Endodermal cell (in vitro differentiated cells): ENCODE data around the gene PTPRN2. TPM values are rescaled to one million over a fixed set of nuclear protein-coding genes. Genes with fewer than 3 reads are reported as not detected.

Source experiments
- DNase-seq: peaks from one replicate; pipeline ENCODE4 v3.0.0-alpha.2; 2017
- H3K27ac ChIP-seq: 2 replicates; pipeline ENCODE4 v1.5.1; 2013; ENCODE audit warnings: mild to moderate bottlenecking, low read depth, low read length, moderate library complexity
- H3K27me3 ChIP-seq: 2 replicates; pipeline ENCODE4 v1.6.1; 2013; ENCODE audit warnings: mild to moderate bottlenecking, low read length, moderate library complexity; ENCODE audit not compliant: insufficient read depth, control insufficient read depth, poor library complexity, severe bottlenecking
- H3K36me3 ChIP-seq: 2 replicates; pipeline ENCODE4 v1.7.0; 2013; ENCODE audit warnings: mild to moderate bottlenecking, low read length, moderate library complexity; ENCODE audit not compliant: control insufficient read depth, insufficient read depth
- H3K4me1 ChIP-seq: one replicate; pipeline ENCODE4 v1.7.0; 2013; ENCODE audit warnings: low read length; ENCODE audit not compliant: control insufficient read depth, insufficient read depth
- H3K4me3 ChIP-seq: 2 replicates; pipeline ENCODE4 v1.5.1; 2013; ENCODE audit warnings: mild to moderate bottlenecking, low read length, moderate library complexity
- H3K9ac ChIP-seq: 2 replicates; pipeline ENCODE4 v1.6.1; 2013; ENCODE audit warnings: mild to moderate bottlenecking, low read length, moderate library complexity; ENCODE audit not compliant: poor library complexity, severe bottlenecking; ENCODE audit errors: extremely low read depth
- H3K9me3 ChIP-seq: 2 replicates; pipeline ENCODE4 v1.6.1; 2013; ENCODE audit warnings: mild to moderate bottlenecking, low read length, moderate library complexity; ENCODE audit not compliant: control insufficient read depth
- H3K27ac Mint-ChIP-seq: 2 replicates; pipeline ENCODE4 v1.8.0; 2020; ENCODE audit warnings: mixed read lengths
- H3K27me3 Mint-ChIP-seq: 2 replicates; pipeline ENCODE4 v1.8.0; 2021; ENCODE audit warnings: mild to moderate bottlenecking, mixed read lengths; ENCODE audit not compliant: insufficient read depth
- H3K36me3 Mint-ChIP-seq: 2 replicates; pipeline ENCODE4 v1.8.0; 2020; ENCODE audit warnings: low read depth, mixed read lengths
- H3K4me1 Mint-ChIP-seq: 2 replicates; pipeline ENCODE4 v1.8.0; 2020; ENCODE audit warnings: mixed read lengths
- H3K4me3 Mint-ChIP-seq: 2 replicates; pipeline ENCODE4 v1.8.0; 2020; ENCODE audit warnings: mild to moderate bottlenecking, moderate library complexity, mixed read lengths
- H3K9me3 Mint-ChIP-seq: 2 replicates; pipeline ENCODE4 v1.8.0; 2020; ENCODE audit warnings: mild to moderate bottlenecking, mixed read lengths
- WGBS, 2 experiments: methylation state at CpG; one replicate each; pipeline versions ENCODE4 v1.1.5 to v1.1.7; 2013; ENCODE audit warnings: missing lambda C conversion rate in 2 of 2, mixed read lengths in 1 of 2; ENCODE audit not compliant: insufficient coverage in 1 of 2, insufficient read length in 1 of 2; 5-methylcytosine and 5-hydroxymethylcytosine counted together
- total RNA-seq, 2 donors: library from RNA; stranded (reverse); fragmentation: NEBNext Ultra II Directional in 1 of 2; extraction: Animal tissue kit (Norgen Biotek cat#: 25700) in 1 of 2; gene quantifications; 2 replicates in 1 of 2; 3 replicates in 1 of 2; pipeline ENCODE4 v1.2.1, GENCODE V29; 2021
- TF ChIP-seq, protein P1 (sequence below): fragments of 200-600 bp; sonication (generic); conservative IDR thresholded peaks from 2 replicates; pipeline ENCODE4 v1.5.0; 2021; ENCODE audit warnings: antibody characterized with exemption, mild to moderate bottlenecking

PTPRN2 gene
- total RNA-seq, 2 donors from 2014 or later, result 0.69 to 1.2 TPM

DNA sequence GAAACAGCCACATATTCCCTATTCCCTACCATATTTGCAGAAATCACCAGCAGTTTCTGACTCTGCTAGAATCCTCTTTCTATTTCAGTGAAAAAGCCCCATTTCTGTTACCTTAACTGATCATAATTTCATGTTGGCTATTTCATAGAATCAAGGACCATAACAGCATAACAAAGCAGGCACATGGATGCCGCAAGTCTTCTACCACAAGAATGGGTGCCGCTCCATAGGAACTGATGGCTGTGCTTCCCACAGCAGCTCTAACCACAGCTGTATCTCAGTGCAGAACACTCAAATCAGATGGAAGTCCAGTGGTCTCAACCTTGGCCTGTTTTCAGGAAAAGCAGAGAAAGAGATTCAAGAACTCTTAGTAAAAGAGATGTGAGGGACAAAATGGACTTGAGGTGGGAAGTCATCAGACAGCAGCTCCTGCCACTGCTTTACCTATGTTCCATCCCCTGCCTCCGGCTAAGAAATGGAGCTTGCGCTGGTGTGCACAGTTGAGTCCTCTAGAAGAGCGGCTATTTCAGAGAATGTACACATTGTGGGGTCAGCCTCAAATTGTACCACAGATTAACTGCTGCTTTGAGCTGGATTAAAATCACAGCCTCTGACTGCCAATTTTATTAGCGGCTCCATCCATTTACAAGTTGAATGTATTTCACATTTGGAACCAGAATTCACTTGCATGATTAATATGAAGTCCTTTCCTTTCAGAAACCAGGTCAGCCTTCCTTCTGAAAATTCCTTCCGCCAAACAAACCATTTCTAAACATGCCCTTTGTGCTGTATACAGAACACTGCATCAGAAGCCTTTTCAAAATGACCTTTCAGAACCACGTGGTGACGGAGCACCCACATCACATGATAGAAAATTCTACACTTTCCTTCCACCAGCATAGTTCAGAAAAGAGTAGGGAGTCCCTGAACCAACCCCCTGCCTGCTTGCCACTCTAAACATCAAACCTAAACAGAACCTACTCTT is 7.7 kb downstream of the PTPRN2 start:
- H3K9me3 Mint-ChIP-seq, result peaks cover 22% of the 10 kb centered on the region
- H3K36me3 Mint-ChIP-seq, result no peaks in the 10 kb centered on the region
- H3K4me3 Mint-ChIP-seq, result no peak overlapping the region
- H3K27ac ChIP-seq, result no peak overlapping the region
- TF ChIP-seq, protein P1, sequence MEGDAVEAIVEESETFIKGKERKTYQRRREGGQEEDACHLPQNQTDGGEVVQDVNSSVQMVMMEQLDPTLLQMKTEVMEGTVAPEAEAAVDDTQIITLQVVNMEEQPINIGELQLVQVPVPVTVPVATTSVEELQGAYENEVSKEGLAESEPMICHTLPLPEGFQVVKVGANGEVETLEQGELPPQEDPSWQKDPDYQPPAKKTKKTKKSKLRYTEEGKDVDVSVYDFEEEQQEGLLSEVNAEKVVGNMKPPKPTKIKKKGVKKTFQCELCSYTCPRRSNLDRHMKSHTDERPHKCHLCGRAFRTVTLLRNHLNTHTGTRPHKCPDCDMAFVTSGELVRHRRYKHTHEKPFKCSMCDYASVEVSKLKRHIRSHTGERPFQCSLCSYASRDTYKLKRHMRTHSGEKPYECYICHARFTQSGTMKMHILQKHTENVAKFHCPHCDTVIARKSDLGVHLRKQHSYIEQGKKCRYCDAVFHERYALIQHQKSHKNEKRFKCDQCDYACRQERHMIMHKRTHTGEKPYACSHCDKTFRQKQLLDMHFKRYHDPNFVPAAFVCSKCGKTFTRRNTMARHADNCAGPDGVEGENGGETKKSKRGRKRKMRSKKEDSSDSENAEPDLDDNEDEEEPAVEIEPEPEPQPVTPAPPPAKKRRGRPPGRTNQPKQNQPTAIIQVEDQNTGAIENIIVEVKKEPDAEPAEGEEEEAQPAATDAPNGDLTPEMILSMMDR, result no peak
- no peak for DNase-seq
- H3K9ac ChIP-seq, result no peak overlapping the region
- H3K4me1 ChIP-seq, result no peaks in the 10 kb centered on the region
- peaks cover 67% of the 10 kb centered on the region for H3K9me3 ChIP-seq
- no peak overlapping the region for H3K4me3 ChIP-seq
- no peaks in the 10 kb centered on the region for H3K36me3 ChIP-seq
- no peaks in the 10 kb centered on the region for H3K4me1 Mint-ChIP-seq
- 75 to 81% methylated on average over 7 to 9 of the region's 9 CpGs for WGBS, 2 experiments
- H3K27ac Mint-ChIP-seq, result no peak overlapping the region
- H3K27me3 ChIP-seq, result no peaks in the 10 kb centered on the region
- peaks cover 22% of the 10 kb centered on the region for H3K27me3 Mint-ChIP-seq

DNA sequence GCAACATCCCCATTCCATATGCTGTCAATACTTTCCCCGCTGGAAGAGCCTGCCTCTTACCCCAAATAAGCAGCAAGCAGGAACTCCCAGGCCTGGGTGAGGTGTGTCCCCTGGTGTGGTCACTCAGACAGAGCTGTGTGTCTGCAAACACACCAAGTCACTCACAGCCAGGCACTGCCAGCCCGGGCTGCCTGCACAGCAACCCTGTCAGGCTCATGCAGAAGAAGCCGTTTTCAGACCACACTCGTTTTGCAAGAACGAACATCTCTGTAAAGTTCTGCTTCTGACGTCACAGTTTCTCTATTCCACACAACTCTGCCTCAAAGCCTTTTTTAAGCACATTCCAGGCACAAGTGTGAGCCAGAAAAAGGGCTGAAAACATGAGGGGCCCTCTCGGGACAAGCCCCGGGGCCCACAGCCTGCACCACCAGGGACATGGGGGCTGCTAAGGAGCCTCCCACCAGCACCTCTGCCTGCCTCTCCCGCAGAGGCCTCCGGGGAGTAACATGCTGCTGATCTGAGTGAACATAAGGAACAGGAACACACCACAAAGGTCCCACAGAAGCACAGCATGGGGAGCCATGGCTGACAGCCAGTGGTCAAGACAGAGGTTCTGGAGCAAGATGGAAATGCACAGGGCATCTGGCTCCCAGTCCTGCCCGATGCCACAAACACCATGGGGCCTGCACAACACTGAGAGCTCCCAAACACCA is 11.4 kb downstream of the PTPRN2 start:
- 65 to 71% methylated on average over 6 to 11 of the region's 11 CpGs for WGBS, 2 experiments
- peaks cover 19% of the 10 kb centered on the region for H3K27me3 Mint-ChIP-seq
- no peaks in the 10 kb centered on the region for H3K36me3 Mint-ChIP-seq
- Histone ChIP-seq H3K27me3 (no peaks in the 10 kb centered on the region), H3K4me3 (no peak overlapping the region), H3K27ac (no peak overlapping the region), H3K36me3 (no peaks in the 10 kb centered on the region), H3K4me1 (no peaks in the 10 kb centered on the region), H3K9me3 (peaks cover 63% of the 10 kb centered on the region), H3K9ac (no peak overlapping the region)
- H3K4me3 Mint-ChIP-seq, result no peak overlapping the region
- TF ChIP-seq, protein P1, result no peak
- no peaks in the 10 kb centered on the region for H3K4me1 Mint-ChIP-seq
- no peak for DNase-seq
- H3K27ac Mint-ChIP-seq, result no peak overlapping the region
- H3K9me3 Mint-ChIP-seq, result peaks cover 22% of the 10 kb centered on the region

DNA sequence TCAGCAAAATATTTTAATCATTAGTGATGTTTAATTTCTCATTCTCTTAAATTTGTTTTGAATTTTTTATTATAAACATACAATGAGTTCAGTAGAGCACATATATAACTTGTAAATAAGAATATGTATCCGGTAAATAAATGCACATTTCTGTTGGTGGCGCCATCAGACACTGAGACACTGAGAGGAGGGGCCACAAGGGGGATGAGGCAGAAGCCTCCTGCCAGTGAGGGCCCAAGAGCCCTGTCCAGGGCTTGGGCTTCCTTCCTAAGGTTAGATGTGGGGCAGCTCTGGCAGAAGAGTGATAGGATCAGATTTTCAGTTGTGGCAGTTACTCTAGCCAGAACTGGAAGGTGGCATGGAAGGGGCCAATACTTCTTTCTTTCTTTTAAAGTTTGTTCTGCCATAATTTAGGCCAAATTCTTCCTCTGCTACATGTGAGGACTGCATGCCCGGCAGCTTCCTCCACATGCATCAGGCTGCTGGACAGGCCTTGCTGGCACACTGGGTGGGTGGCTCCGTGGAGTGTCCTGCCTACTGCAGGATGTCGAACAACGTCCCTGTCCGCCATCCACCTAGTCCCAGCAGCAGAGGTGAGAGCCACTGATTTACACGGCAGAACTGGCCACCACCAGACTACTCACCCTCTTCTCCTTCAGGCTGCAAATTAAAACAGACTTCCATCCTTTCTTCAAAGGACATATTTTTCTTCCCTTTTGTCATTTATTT is 13.2 kb downstream of the PTPRN2 start:
- 71 to 92% methylated on average over 3 to 8 of the region's 8 CpGs for WGBS, 2 experiments
- H3K9me3 ChIP-seq, result peaks cover 54% of the 10 kb centered on the region
- Mint-ChIP-seq H3K27ac (no peak overlapping the region), H3K4me1 (no peaks in the 10 kb centered on the region), H3K9me3 (peaks cover 6% of the 10 kb centered on the region), H3K36me3 (no peaks in the 10 kb centered on the region), H3K27me3 (peaks cover 25% of the 10 kb centered on the region), H3K4me3 (no peak overlapping the region)
- H3K27me3 ChIP-seq, result no peaks in the 10 kb centered on the region
- H3K4me1 ChIP-seq, result no peaks in the 10 kb centered on the region
- no peak overlapping the region for H3K9ac ChIP-seq
- no peak overlapping the region for H3K27ac ChIP-seq
- no peaks in the 10 kb centered on the region for H3K36me3 ChIP-seq
- DNase-seq, result no peak
- no peak overlapping the region for H3K4me3 ChIP-seq
- TF ChIP-seq, protein P1, result no peak
